GM19238 (cell line): ENCODE measurements around the gene AGTPBP1.

Experiments
- DNase-seq: peaks from one replicate; pipeline ENCODE4 v3.0.0; 2011; ENCODE audit warnings: low spot score; ENCODE audit not compliant: insufficient read length

AGTPBP1 gene

DNA sequence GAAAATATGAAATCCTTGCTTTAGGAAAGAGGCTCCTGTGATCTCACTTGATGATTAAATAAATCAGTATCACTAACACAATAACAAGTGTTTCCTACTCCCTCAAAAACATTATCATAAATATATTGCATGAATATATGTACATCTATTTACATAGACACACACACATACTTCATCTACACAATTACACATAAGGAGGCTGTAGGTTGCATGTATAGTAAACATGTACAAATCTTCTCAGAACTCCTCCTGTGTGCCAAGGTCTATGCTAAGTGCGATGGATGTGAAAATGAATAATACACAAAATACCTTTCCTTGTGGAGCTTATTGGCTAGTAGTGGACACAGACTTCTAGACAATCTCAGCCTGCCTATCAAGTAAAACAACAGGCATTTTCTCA is 239.9 kb downstream of the AGTPBP1 start:
- no peak for DNase-seq

DNA sequence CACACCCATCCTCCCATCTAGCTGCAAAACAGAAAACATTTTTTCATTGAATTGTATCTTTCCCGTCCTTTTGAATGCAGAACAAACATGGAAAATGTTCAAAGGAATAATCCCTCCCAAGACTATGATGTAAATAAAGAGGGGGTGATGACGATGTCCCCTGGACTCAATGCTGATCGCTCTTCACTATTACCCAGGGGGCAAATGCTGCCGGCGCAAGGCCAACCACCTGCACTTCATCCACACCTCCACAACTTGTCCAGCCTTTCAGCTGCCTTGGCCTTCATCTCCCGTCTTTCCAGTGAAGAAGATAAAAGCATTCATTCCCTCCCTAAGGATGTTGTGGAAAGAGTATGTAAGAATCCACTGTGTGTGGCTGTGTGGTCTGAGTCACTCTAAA is 240.3 kb downstream of the AGTPBP1 start:
- DNase-seq = no peak
